ENCODE measurements around the gene TRMT5. TPM values are rescaled to one million over a fixed set of nuclear protein-coding genes. Genes with fewer than 3 reads are reported as not detected.

The TRMT5 gene
- total RNA-seq, 1 donor from 2014 or later: 23.6 TPM

DNA sequence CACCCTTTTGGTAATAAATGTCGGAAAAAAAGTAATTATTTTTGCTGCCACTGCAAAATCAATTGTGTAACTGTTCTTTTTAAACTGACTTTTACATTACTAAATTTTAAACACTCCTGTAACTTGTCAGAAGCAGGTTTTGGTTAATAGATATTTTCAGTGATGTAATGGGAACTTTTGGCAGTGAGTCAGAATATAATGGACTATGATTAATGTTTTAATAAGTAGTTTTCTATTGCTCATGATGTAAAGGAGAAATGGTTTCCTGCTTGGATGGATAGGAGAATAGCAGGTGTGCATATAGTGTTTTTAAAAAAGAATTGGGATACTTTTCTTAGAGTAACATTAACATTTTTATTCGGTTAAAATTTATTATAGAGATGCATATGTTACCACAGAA is 58.8 kb downstream of the TRMT5 start:
- Mint-ChIP-seq H3K4me3 (no peak overlapping the region), H3K27me3 (ENCODE audit: low read depth) (no peaks in the 10 kb centered on the region), H3K27ac (ENCODE audit: unreplicated experiment) (no peak overlapping the region), H3K9me3 (no peaks in the 10 kb centered on the region), H3K4me1 (no peaks in the 10 kb centered on the region), H3K36me3 (ENCODE audit: low read depth) (no peaks in the 10 kb centered on the region)
- no peak for DNase-seq (ENCODE audit: low read depth, low spot score)
- TF ChIP-seq, protein P1, sequence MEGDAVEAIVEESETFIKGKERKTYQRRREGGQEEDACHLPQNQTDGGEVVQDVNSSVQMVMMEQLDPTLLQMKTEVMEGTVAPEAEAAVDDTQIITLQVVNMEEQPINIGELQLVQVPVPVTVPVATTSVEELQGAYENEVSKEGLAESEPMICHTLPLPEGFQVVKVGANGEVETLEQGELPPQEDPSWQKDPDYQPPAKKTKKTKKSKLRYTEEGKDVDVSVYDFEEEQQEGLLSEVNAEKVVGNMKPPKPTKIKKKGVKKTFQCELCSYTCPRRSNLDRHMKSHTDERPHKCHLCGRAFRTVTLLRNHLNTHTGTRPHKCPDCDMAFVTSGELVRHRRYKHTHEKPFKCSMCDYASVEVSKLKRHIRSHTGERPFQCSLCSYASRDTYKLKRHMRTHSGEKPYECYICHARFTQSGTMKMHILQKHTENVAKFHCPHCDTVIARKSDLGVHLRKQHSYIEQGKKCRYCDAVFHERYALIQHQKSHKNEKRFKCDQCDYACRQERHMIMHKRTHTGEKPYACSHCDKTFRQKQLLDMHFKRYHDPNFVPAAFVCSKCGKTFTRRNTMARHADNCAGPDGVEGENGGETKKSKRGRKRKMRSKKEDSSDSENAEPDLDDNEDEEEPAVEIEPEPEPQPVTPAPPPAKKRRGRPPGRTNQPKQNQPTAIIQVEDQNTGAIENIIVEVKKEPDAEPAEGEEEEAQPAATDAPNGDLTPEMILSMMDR (conservative IDR thresholded peaks at IDR 0.05): no peak

Other genes with a start within 250 kb of the TRMT5 start
- 34.4 and 39.1 TPM in 2 replicates for gene MNAT1, start 246.3 kb downstream of the TRMT5 start, total RNA-seq
- 13.2 and 14.5 TPM in 2 replicates for gene SLC38A6, start 166 bp upstream of the TRMT5 start, total RNA-seq

Data from neural crest cell (in vitro differentiated cells).